ENCODE data around the gene TMC3. TPM values are rescaled to one million over a fixed set of nuclear protein-coding genes. Genes with fewer than 3 reads are reported as not detected.

Gene TMC3
- total and polyA plus RNA-seq, 2 of the 13 experiments (the other 11 are each of a cell fraction or from before 2014, with no cell fraction given): not detected

- FAIRE-seq (no peak), DNase-seq (ENCODE audit: low spot score) (no peak), ATAC-seq (no peak)
- Histone ChIP-seq H3K9ac (ENCODE audit: insufficient read depth, low read depth, low read length) (no peak overlapping the region), H4K20me1 (ENCODE audit: insufficient read depth, low read length) (no peaks in the 10 kb centered on the region), H3K4me2 (ENCODE audit: low read depth, low read length) (no peak overlapping the region), H3K4me3 (replicated peaks in 1 of 3; ENCODE audit: insufficient read depth in 1 of 3, low read depth in 2 of 3, low read length in 3 of 3) (no peak overlapping the region), H3K79me2 (ENCODE audit: insufficient read depth, low read length) (no peaks in the 10 kb centered on the region), H3K27me3 (ENCODE audit: control insufficient read depth in 1 of 2, insufficient read depth in 2 of 2, low read length in 2 of 2) (no peaks in the 10 kb centered on the region; a peak in 1 of 5 replicates), H3K4me1 (ENCODE audit: insufficient read depth, low read length) (no peaks in the 10 kb centered on the region), H3K9me3 (ENCODE audit: low read length) (no peaks in the 10 kb centered on the region), H3K36me3 (replicated peaks in 1 of 2; ENCODE audit: control insufficient read depth in 1 of 2, insufficient read depth in 2 of 2, low read length in 2 of 2) (no peaks in the 10 kb centered on the region), H2AFZ (ENCODE audit: low read length) (no peak overlapping the region), H3K27ac (ENCODE audit: extremely low read length, insufficient read depth, low read length) (no peak overlapping the region)
- intact Hi-C loops (cut with micrococcal nuclease; ENCODE audit: unreplicated experiment) (loop anchor here (1.0 kb wide), 1 partner anchor 62 kb away; no protein-coding TSS in a partner anchor), in situ Hi-C loops (cut with HindIII; ENCODE audit: extremely low pct_ligation_motif_present, low pct_unique_long_range_greater_than_20kb) (no loop called here)
- ChIA-PET CTCF (ENCODE audit: low intra/inter-chr PET ratio, low total read pairs) (interaction anchor here (1.6 kb wide), 1 partner anchor 62 kb away, joined by 11 read pairs; no protein-coding TSS in a partner anchor), POLR2A (no interaction called here)
- no TSS peak for BruUV-seq (replicated peaks)
- WGBS (ENCODE audit: low lambda C conversion rate): 43% methylated on average over 2 of the region's 3 CpGs
- TF ChIP-seq WIZ (CRISPR knock-in tag; IDR thresholded peaks at IDR 0.05) (no peak), HCFC1 (IDR thresholded peaks at IDR 0.05; ENCODE audit: low read depth, low read length) (no peak), ZBTB21 (CRISPR knock-in tag; IDR thresholded peaks at IDR 0.05) (no peak), NR2C2 (CRISPR knock-in tag; IDR thresholded peaks at IDR 0.05; ENCODE audit: borderline replicate concordance) (no peak), ZSCAN31 (CRISPR knock-in tag; IDR thresholded peaks at IDR 0.05; ENCODE audit: low read depth) (no peak), RFX5 (IDR thresholded peaks at IDR 0.05; ENCODE audit: low read depth, low read length) (no peak), HMG20A (CRISPR knock-in tag; IDR thresholded peaks at IDR 0.05; ENCODE audit: borderline replicate concordance) (no peak), ZNF800 (CRISPR knock-in tag; IDR thresholded peaks at IDR 0.05) (no peak), ZNF20 (CRISPR knock-in tag; IDR thresholded peaks at IDR 0.05) (no peak), KLF11 (CRISPR knock-in tag; IDR thresholded peaks at IDR 0.05) (no peak)
- TF ChIP-seq, protein P1, sequence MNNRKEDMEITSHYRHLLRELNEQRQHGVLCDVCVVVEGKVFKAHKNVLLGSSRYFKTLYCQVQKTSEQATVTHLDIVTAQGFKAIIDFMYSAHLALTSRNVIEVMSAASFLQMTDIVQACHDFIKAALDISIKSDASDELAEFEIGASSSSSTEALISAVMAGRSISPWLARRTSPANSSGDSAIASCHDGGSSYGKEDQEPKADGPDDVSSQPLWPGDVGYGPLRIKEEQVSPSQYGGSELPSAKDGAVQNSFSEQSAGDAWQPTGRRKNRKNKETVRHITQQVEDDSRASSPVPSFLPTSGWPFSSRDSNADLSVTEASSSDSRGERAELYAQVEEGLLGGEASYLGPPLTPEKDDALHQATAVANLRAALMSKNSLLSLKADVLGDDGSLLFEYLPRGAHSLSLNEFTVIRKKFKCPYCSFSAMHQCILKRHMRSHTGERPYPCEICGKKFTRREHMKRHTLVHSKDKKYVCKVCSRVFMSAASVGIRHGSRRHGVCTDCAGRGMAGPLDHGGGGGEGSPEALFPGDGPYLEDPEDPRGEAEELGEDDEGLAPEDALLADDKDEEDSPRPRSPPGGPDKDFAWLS (CRISPR knock-in tag; IDR thresholded peaks at IDR 0.05; ENCODE audit: borderline replicate concordance): no peak
- TF ChIP-seq, protein P2, sequence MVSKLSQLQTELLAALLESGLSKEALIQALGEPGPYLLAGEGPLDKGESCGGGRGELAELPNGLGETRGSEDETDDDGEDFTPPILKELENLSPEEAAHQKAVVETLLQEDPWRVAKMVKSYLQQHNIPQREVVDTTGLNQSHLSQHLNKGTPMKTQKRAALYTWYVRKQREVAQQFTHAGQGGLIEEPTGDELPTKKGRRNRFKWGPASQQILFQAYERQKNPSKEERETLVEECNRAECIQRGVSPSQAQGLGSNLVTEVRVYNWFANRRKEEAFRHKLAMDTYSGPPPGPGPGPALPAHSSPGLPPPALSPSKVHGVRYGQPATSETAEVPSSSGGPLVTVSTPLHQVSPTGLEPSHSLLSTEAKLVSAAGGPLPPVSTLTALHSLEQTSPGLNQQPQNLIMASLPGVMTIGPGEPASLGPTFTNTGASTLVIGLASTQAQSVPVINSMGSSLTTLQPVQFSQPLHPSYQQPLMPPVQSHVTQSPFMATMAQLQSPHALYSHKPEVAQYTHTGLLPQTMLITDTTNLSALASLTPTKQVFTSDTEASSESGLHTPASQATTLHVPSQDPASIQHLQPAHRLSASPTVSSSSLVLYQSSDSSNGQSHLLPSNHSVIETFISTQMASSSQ (IDR thresholded peaks at IDR 0.05; ENCODE audit: low read depth): no peak
- TF ChIP-seq, protein P2 (CRISPR knock-in tag; IDR thresholded peaks at IDR 0.05; ENCODE audit: borderline replicate concordance): no peak
These were observed 36.8 kb downstream of the TMC3 start for GRCh38 chr15:81337241-81337640.

Data from HepG2 (cell line).